WTC11 (cell line): ENCODE measurements around the gene RANBP17. TPM values are rescaled to one million over a fixed set of nuclear protein-coding genes. Genes with fewer than 3 reads are reported as not detected.

Experiments used
- ATAC-seq: fragments of 200-7000 bp; cut with Tn5 transposase; 2 replicates; pipeline ENCODE4 v1.10.0; 2021; ENCODE audit warnings: mild to moderate bottlenecking, moderate library complexity
- CTCF ChIA-PET: fragments of 300-600 bp; sonication (Branson Sonifier 250); formaldehyde crosslinking; loops from one replicate; lab custom pipeline; 2021; ENCODE audit warnings: antibody characterized with exemption; lab: Charles Lee
- POLR2A ChIA-PET: fragments of 350-600 bp; sonication (Branson Sonifier 250); formaldehyde crosslinking; loops from one replicate; lab custom pipeline; 2021; ENCODE audit warnings: antibody characterized with exemption; lab: Charles Lee
- DNase-seq: peaks from one replicate; pipeline ENCODE4 v3.0.0; 2021; ENCODE audit warnings: low spot score
- H3K27ac Mint-ChIP-seq: 2 replicates; pipeline ENCODE4 v1.8.0; 2021; ENCODE audit warnings: mixed read lengths
- H3K27me3 Mint-ChIP-seq: 2 replicates; pipeline ENCODE4 v1.8.0; 2021; ENCODE audit warnings: low read depth, mild to moderate bottlenecking, moderate library complexity, mixed read lengths
- H3K36me3 Mint-ChIP-seq: 2 replicates; pipeline ENCODE4 v1.8.0; 2021; ENCODE audit warnings: mixed read lengths
- H3K4me1 Mint-ChIP-seq: 2 replicates; pipeline ENCODE4 v1.8.0; 2022; ENCODE audit warnings: mixed read lengths
- H3K4me3 Mint-ChIP-seq: 2 replicates; pipeline ENCODE4 v1.8.0; 2021; ENCODE audit warnings: mild to moderate bottlenecking, moderate library complexity, mixed read lengths
- H3K9me3 Mint-ChIP-seq: 2 replicates; pipeline ENCODE4 v1.8.0; 2021; ENCODE audit warnings: mixed read lengths
- AFF4 ChIP-seq: sonication (generic); formaldehyde crosslinking; IDR thresholded peaks from 2 replicates; pipeline ENCODE4 v1.8.1; 2023; ENCODE audit warnings: mild to moderate bottlenecking, missing genetic modification reagents, borderline replicate concordance
- ATF3 ChIP-seq: sonication (generic); formaldehyde crosslinking; conservative IDR thresholded peaks from 2 replicates; pipeline ENCODE4 v1.8.1; 2022; ENCODE audit warnings: mild to moderate bottlenecking, missing genetic modification reagents
- CBFB ChIP-seq: sonication (generic); formaldehyde crosslinking; IDR thresholded peaks from 2 replicates; pipeline ENCODE4 v1.8.1; 2022; ENCODE audit warnings: mild to moderate bottlenecking, low read depth, missing genetic modification reagents
- E2F1 ChIP-seq: sonication (generic); formaldehyde crosslinking; IDR thresholded peaks from 2 replicates; pipeline ENCODE4 v1.8.0; 2022; ENCODE audit warnings: mild to moderate bottlenecking, missing genetic modification reagents
- FOXJ3 ChIP-seq: sonication (generic); formaldehyde crosslinking; IDR thresholded peaks from 2 replicates; pipeline ENCODE4 v1.9.0; 2021; ENCODE audit warnings: missing genetic modification reagents, mild to moderate bottlenecking, borderline replicate concordance
- FOXP4 ChIP-seq: sonication (generic); formaldehyde crosslinking; IDR thresholded peaks from 2 replicates; pipeline ENCODE4 v1.8.0; 2022; ENCODE audit warnings: mild to moderate bottlenecking, missing genetic modification reagents
- HMGA2 ChIP-seq: fragments of 250-450 bp; sonication (Bioruptor Pico); IDR thresholded peaks from 2 replicates; pipeline ENCODE4 v1.4.0; 2021; ENCODE audit warnings: mild to moderate bottlenecking, moderate library complexity
- IRF1 ChIP-seq: sonication (generic); formaldehyde crosslinking; IDR thresholded peaks from 2 replicates; pipeline ENCODE4 v1.8.0; 2023; ENCODE audit warnings: missing genetic modification reagents
- KAT7 ChIP-seq: sonication (generic); formaldehyde crosslinking; IDR thresholded peaks from 2 replicates; pipeline ENCODE4 v1.8.1; 2023; ENCODE audit warnings: missing genetic modification reagents, mild to moderate bottlenecking, borderline replicate concordance
- MAX ChIP-seq: sonication (generic); formaldehyde crosslinking; IDR thresholded peaks from 2 replicates; pipeline ENCODE4 v1.8.0; 2022; ENCODE audit warnings: mild to moderate bottlenecking, missing genetic modification reagents
- MXD4 ChIP-seq: fragments of 250-450 bp; sonication (Bioruptor Pico); IDR thresholded peaks from 2 replicates; pipeline ENCODE4 v1.8.0; 2021; ENCODE audit warnings: mild to moderate bottlenecking, moderate library complexity, borderline replicate concordance
- MYBL2 ChIP-seq: sonication (generic); formaldehyde crosslinking; IDR thresholded peaks from 2 replicates; pipeline ENCODE4 v1.8.1; 2023; ENCODE audit warnings: mild to moderate bottlenecking, moderate library complexity, missing genetic modification reagents
- NR3C1 ChIP-seq: sonication (generic); formaldehyde crosslinking; conservative IDR thresholded peaks from 2 replicates; pipeline ENCODE4 v1.8.1; 2023; ENCODE audit warnings: low read depth, mild to moderate bottlenecking, missing genetic modification reagents
- TCF7 ChIP-seq: sonication (generic); formaldehyde crosslinking; IDR thresholded peaks from 2 replicates; pipeline ENCODE4 v1.8.0; 2022; ENCODE audit warnings: mild to moderate bottlenecking, low read depth, missing genetic modification reagents, moderate library complexity
- USF2 ChIP-seq: sonication (generic); formaldehyde crosslinking; IDR thresholded peaks from 2 replicates; pipeline ENCODE4 v1.8.1; 2023; ENCODE audit warnings: mild to moderate bottlenecking, missing genetic modification reagents, moderate library complexity
- ZBTB21 ChIP-seq: sonication (generic); formaldehyde crosslinking; IDR thresholded peaks from 2 replicates; pipeline ENCODE4 v1.8.1; 2023; ENCODE audit warnings: mild to moderate bottlenecking, missing genetic modification reagents, borderline replicate concordance
- ZNF138 ChIP-seq: sonication (generic); formaldehyde crosslinking; conservative IDR thresholded peaks from 2 replicates; pipeline ENCODE4 v1.8.1; 2022; ENCODE audit warnings: mild to moderate bottlenecking, moderate library complexity, missing genetic modification reagents
- ZNF232 ChIP-seq: sonication (generic); formaldehyde crosslinking; IDR thresholded peaks from 2 replicates; pipeline ENCODE4 v1.8.0; 2022; ENCODE audit warnings: mild to moderate bottlenecking, missing genetic modification reagents
- ZNF425 ChIP-seq: fragments of 250-450 bp; sonication (Bioruptor Pico); conservative IDR thresholded peaks from 2 replicates; pipeline ENCODE4 v1.9.0; 2021; ENCODE audit warnings: mild to moderate bottlenecking
- total RNA-seq: library from RNA; stranded (reverse); gene quantifications from 3 replicates; pipeline ENCODE4 v1.2.3, GENCODE V29; 2021

Gene RANBP17
- total RNA-seq, 1 experiment from 2014 or later = 23.1 TPM

- DNase-seq = no peak
- POLR2A ChIA-PET = no interaction called here
- H3K36me3 Mint-ChIP-seq = peaks cover 3% of the 10 kb centered on the region
- TF ChIP-seq IRF1 (CRISPR knock-in tag) (no peak), ZNF232 (CRISPR knock-in tag) (no peak), ZNF425 (CRISPR knock-in tag) (no peak), CBFB (CRISPR knock-in tag) (no peak), TCF7 (CRISPR knock-in tag) (no peak), HMGA2 (no peak), MAX (no peak), MYBL2 (CRISPR knock-in tag) (no peak)
- TF ChIP-seq, all 79 proteins: peak for 0
- Mint-ChIP-seq H3K27me3 (no peaks in the 10 kb centered on the region), H3K9me3 (peaks cover 9% of the 10 kb centered on the region), H3K4me3 (no peak overlapping the region), H3K4me1 (peaks cover 12% of the 10 kb centered on the region), H3K27ac (no peak overlapping the region)
- no peak for ATAC-seq
- CTCF ChIA-PET = no interaction called here
Observed at GRCh38 chr5:171107669-171108068, 245.9 kb downstream of the RANBP17 start.

GRCh38 chr5:171115519-171115918 lies 253.7 kb downstream of the RANBP17 start:
- POLR2A ChIA-PET = no interaction called here
- CTCF ChIA-PET = no interaction called here

GRCh38 chr5:171116719-171117118 lies 254.9 kb downstream of the RANBP17 start:
- no peaks in the 10 kb centered on the region for H3K27me3 Mint-ChIP-seq
- no peak overlapping the region for H3K27ac Mint-ChIP-seq
- TF ChIP-seq ZBTB21 (CRISPR knock-in tag) (no peak), KAT7 (CRISPR knock-in tag) (no peak), E2F1 (CRISPR knock-in tag) (no peak), FOXJ3 (CRISPR knock-in tag) (no peak), ATF3 (CRISPR knock-in tag) (no peak), FOXP4 (CRISPR knock-in tag) (no peak), NR3C1 (CRISPR knock-in tag) (no peak), AFF4 (CRISPR knock-in tag) (no peak), MXD4 (CRISPR knock-in tag) (no peak), ZNF138 (CRISPR knock-in tag) (no peak)
- CTCF ChIA-PET = no interaction called here
- ATAC-seq (no peak), DNase-seq (no peak)
- H3K4me1 Mint-ChIP-seq = no peaks in the 10 kb centered on the region
- POLR2A ChIA-PET = no interaction called here
- no peaks in the 10 kb centered on the region for H3K36me3 Mint-ChIP-seq
- H3K9me3 Mint-ChIP-seq = no peaks in the 10 kb centered on the region
- no peak overlapping the region for H3K4me3 Mint-ChIP-seq

More at GRCh38 chr5:171115519-171115918, 253.7 kb downstream of the RANBP17 start:
- no peak for DNase-seq
- H3K9me3 Mint-ChIP-seq = no peaks in the 10 kb centered on the region
- H3K27me3 Mint-ChIP-seq = no peaks in the 10 kb centered on the region
- H3K27ac Mint-ChIP-seq = no peak overlapping the region
- H3K4me3 Mint-ChIP-seq = no peak overlapping the region
- H3K4me1 Mint-ChIP-seq = no peaks in the 10 kb centered on the region
- ATAC-seq = no peak
- TF ChIP-seq MYBL2 (CRISPR knock-in tag) = no peak
- TF ChIP-seq USF2 (CRISPR knock-in tag) = no peak
- no peak for TF ChIP-seq KAT7 (CRISPR knock-in tag)
- H3K36me3 Mint-ChIP-seq = no peaks in the 10 kb centered on the region
